AG09319 (cell line): ENCODE data around the gene COL20A1.

Experiments
- DNase-seq: peaks from one replicate; pipeline ENCODE4 v3.0.0-alpha.2; 2010; ENCODE audit warnings: low read depth; ENCODE audit errors: extremely low read depth
- CTCF ChIP-seq: IDR thresholded peaks from 2 replicates; pipeline ENCODE4 v1.5.1; 2011; ENCODE audit warnings: low read depth, mild to moderate bottlenecking, inconsistent platforms, low read length, moderate library complexity

COL20A1 gene

GRCh38 chr20:63281742-63282665 is 11.0 kb upstream of the COL20A1 start:
- no peak for TF ChIP-seq CTCF
- no peak for DNase-seq

GRCh38 chr20:63282946-63283345 is 10.0 kb upstream of the COL20A1 start:
- no peak for TF ChIP-seq CTCF
- no peak for DNase-seq

- no peak for TF ChIP-seq CTCF
- no peak for DNase-seq
Observed at GRCh38 chr20:63283397-63284082, 9.4 kb upstream of the COL20A1 start.

- no peak for TF ChIP-seq CTCF
- DNase-seq, result no peak
Observed at GRCh38 chr20:63284083-63284440, 8.9 kb upstream of the COL20A1 start.

- no peak for TF ChIP-seq CTCF
- no peak for DNase-seq
Observed at GRCh38 chr20:63284544-63284949, 8.4 kb upstream of the COL20A1 start.

GRCh38 chr20:63284981-63285524 is 7.9 kb upstream of the COL20A1 start:
- TF ChIP-seq CTCF, result no peak

More at GRCh38 chr20:63284981-63285524, 7.9 kb upstream of the COL20A1 start:
- DNase-seq, result no peak
